Measurements from ENCODE around the gene GORASP2.

DNA sequence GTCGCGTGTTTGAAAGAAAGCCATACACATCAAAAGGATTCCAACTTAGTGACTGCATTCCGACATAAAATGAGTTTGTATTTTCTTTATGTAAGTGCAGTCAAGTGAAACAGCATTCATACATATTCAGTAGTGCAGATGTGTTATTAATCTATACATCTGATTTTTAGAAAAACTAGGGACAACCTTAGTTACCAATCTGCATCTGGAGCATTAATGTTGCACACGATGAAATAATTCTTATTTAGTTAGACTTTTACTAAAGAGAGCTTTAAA is 1.9 kb downstream of the GORASP2 start:
- TF ChIP-seq POLR2AphosphoS5 (IDR thresholded peaks at IDR 0.05) (no peak), EP300 (IDR thresholded peaks at IDR 0.05) (no peak), POLR2A (IDR thresholded peaks at IDR 0.05) (no peak)
- TF ChIP-seq, protein P1, sequence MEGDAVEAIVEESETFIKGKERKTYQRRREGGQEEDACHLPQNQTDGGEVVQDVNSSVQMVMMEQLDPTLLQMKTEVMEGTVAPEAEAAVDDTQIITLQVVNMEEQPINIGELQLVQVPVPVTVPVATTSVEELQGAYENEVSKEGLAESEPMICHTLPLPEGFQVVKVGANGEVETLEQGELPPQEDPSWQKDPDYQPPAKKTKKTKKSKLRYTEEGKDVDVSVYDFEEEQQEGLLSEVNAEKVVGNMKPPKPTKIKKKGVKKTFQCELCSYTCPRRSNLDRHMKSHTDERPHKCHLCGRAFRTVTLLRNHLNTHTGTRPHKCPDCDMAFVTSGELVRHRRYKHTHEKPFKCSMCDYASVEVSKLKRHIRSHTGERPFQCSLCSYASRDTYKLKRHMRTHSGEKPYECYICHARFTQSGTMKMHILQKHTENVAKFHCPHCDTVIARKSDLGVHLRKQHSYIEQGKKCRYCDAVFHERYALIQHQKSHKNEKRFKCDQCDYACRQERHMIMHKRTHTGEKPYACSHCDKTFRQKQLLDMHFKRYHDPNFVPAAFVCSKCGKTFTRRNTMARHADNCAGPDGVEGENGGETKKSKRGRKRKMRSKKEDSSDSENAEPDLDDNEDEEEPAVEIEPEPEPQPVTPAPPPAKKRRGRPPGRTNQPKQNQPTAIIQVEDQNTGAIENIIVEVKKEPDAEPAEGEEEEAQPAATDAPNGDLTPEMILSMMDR (IDR thresholded peaks at IDR 0.05), result no peak
